HepG2 (cell line): ENCODE measurements around the gene B3GNT8. TPM values are rescaled to one million over a fixed set of nuclear protein-coding genes. Genes with fewer than 3 reads are reported as not detected.

Experiments used
- ATAC-seq: fragments of 200-7000 bp; cut with Tn5 transposase; 3 replicates; pipeline ENCODE4 v1.9.1; 2020; ENCODE audit warnings: mild to moderate bottlenecking, moderate library complexity
- BruUV-seq: library from RNA; stranded (reverse); fragments of 400-500 nt; replicated peaks from 2 replicates; lab custom pipeline; 2021; lab: Mats Ljungman, UMichigan
- CTCF ChIA-PET: fragments of 300-600 bp; formaldehyde crosslinking; extraction: SDS; loops from one replicate; lab custom pipeline; 2021; ENCODE audit warnings: low total read pairs, inconsistent platforms, low intra/inter-chr PET ratio; lab: Yijun Ruan, JAX
- POLR2A ChIA-PET: fragments of 350-600 bp; sonication (Branson Sonifier 250); formaldehyde crosslinking; loops from one replicate; lab custom pipeline; 2020; ENCODE audit warnings: antibody characterized with exemption, inconsistent platforms; lab: Yijun Ruan, JAX
- DNase-seq: peaks from one replicate; pipeline ENCODE4 v3.0.0-alpha.2; 2015; ENCODE audit warnings: low spot score
- FAIRE-seq: peaks from 3 replicates; lab custom pipeline; 2011; peaks lifted over from hg19 to GRCh38; lab: Jason Lieb, UNC
- H2AFZ ChIP-seq: one replicate; pipeline ENCODE4 v1.6.1; 2011; ENCODE audit warnings: low read length, inconsistent platforms
- H3K27ac ChIP-seq: fragments of 300-600 bp; 3 replicates; pipeline ENCODE4 v1.8.0; 2011; ENCODE audit warnings: mixed run types, mild to moderate bottlenecking, mixed read lengths, low read length, inconsistent platforms; ENCODE audit not compliant: insufficient read depth; ENCODE audit errors: extremely low read length
- H3K27me3 ChIP-seq, 2 experiments: fragments of 200-600 bp in 1 of 2; 2 replicates in 1 of 2; 3 replicates in 1 of 2; pipeline versions ENCODE4 v1.6.0 to v1.8.0; 2011; ENCODE audit warnings: low read length in 2 of 2, mild to moderate bottlenecking in 2 of 2, moderate library complexity in 2 of 2, inconsistent platforms in 1 of 2; ENCODE audit not compliant: insufficient read depth in 2 of 2, control insufficient read depth in 1 of 2
- H3K36me3 ChIP-seq, 2 experiments: fragments of 200-600 bp in 1 of 2; replicated peaks in 1 of 2; 2 replicates in 1 of 2; 3 replicates in 1 of 2; pipeline versions ENCODE4 v1.5.1 to v1.8.0; 2011; ENCODE audit warnings: low read length in 2 of 2, inconsistent platforms in 1 of 2; ENCODE audit not compliant: insufficient read depth in 2 of 2, control insufficient read depth in 1 of 2
- H3K4me1 ChIP-seq: 2 replicates; pipeline ENCODE4 v1.5.1; 2012; ENCODE audit warnings: low read length, inconsistent platforms; ENCODE audit not compliant: insufficient read depth
- H3K4me2 ChIP-seq: 2 replicates; pipeline ENCODE4 v1.6.0; 2011; ENCODE audit warnings: low read depth, low read length, inconsistent platforms
- H3K4me3 ChIP-seq, 3 experiments: fragments of 200-600 bp in 1 of 3; sonication (generic), shearing (Covaris generic) in 1 of 3; replicated peaks in 1 of 3; 2 replicates each; pipeline ENCODE4 v1.5.1; 2011 to 2016; ENCODE audit warnings: low read length in 3 of 3, inconsistent platforms in 2 of 3, low read depth in 2 of 3, mild to moderate bottlenecking in 2 of 3, control low read depth in 1 of 3, mixed read lengths in 1 of 3; ENCODE audit not compliant: insufficient read depth in 1 of 3
- H3K79me2 ChIP-seq: one replicate; pipeline ENCODE4 v1.6.1; 2011; ENCODE audit warnings: low read length, inconsistent platforms; ENCODE audit not compliant: insufficient read depth
- H3K9ac ChIP-seq: 2 replicates; pipeline ENCODE4 v1.6.0; 2011; ENCODE audit warnings: mild to moderate bottlenecking, low read depth, low read length, inconsistent platforms; ENCODE audit not compliant: insufficient read depth
- H3K9me3 ChIP-seq: 2 replicates; pipeline ENCODE4 v1.5.1; 2012; ENCODE audit warnings: mild to moderate bottlenecking, low read length
- H4K20me1 ChIP-seq: 2 replicates; pipeline ENCODE4 v1.6.0; 2011; ENCODE audit warnings: inconsistent platforms, mild to moderate bottlenecking, low read length, moderate library complexity; ENCODE audit not compliant: insufficient read depth
- FOXO1 ChIP-seq: sonication (generic); formaldehyde crosslinking; IDR thresholded peaks from 2 replicates; pipeline ENCODE4 v1.4.0; 2020; ENCODE audit warnings: missing genetic modification reagents
- MED13 ChIP-seq: sonication (generic); formaldehyde crosslinking; IDR thresholded peaks from 2 replicates; pipeline ENCODE4 v1.5.0; 2020; ENCODE audit warnings: missing genetic modification reagents
- RBFOX2 ChIP-seq: fragments of 200-400 bp; formaldehyde crosslinking; IDR thresholded peaks from 2 replicates; pipeline ENCODE4 v1.6.1; 2017; ENCODE audit warnings: low read depth, mild to moderate bottlenecking, low read length
- SKI ChIP-seq: fragments of 450-650 bp; IDR thresholded peaks from one replicate; pipeline ENCODE4 v1.6.1; 2018; ENCODE audit warnings: mild to moderate bottlenecking; ENCODE audit not compliant: partially characterized antibody
- ZHX2 ChIP-seq, 2 experiments: sonication (generic) in 1 of 2; formaldehyde crosslinking in 1 of 2; IDR thresholded peaks; 2 replicates each; pipeline versions ENCODE4 v1.6.1 to v1.9.0; 2014 to 2022; ENCODE audit warnings: antibody characterized with exemption in 1 of 2, borderline replicate concordance in 1 of 2, inconsistent platforms in 1 of 2, low read depth in 1 of 2, missing genetic modification reagents in 1 of 2
- ZNF317 ChIP-seq: sonication (generic); formaldehyde crosslinking; IDR thresholded peaks from 2 replicates; pipeline ENCODE4 v1.5.0; 2020; ENCODE audit warnings: mild to moderate bottlenecking, missing genetic modification reagents
- WGBS: methylation state at CpG from one replicate; pipeline ENCODE4 v1.1.6; 2017; ENCODE audit warnings: low lambda C conversion rate; 5-methylcytosine and 5-hydroxymethylcytosine counted together
- in situ Hi-C: cut with HindIII; loops from 2 replicates; pipeline ENCODE4 v1.10.0; 2017; ENCODE audit warnings: low pct_unique_long_range_greater_than_20kb; ENCODE audit not compliant: extremely low pct_ligation_motif_present
- intact Hi-C: fragments of 100-400 bp; cut with micrococcal nuclease; formaldehyde crosslinking; loops from one replicate; pipeline ENCODE4 v1.10.0; 2022; ENCODE audit not compliant: unreplicated experiment
- polyA plus RNA-seq, 8 experiments: library from polyadenylated mRNA; depleted of rRNA in 3 of 8; stranded (reverse) in 7 of 8; unstranded in 1 of 8; fragments of >200 nt; fragmentation: Illumina TruSeq in 4 of 8; extraction: Trizol in 4 of 8; gene quantifications; 2 replicates each; pipeline versions ENCODE4 v1.2.1 to v1.2.3, GENCODE V29; 2011 to 2016; ENCODE audit warnings: low read depth in 4 of 8, missing spikeins in 1 of 8, mixed read lengths in 1 of 8; ENCODE audit not compliant: insufficient read depth in 1 of 8
- total RNA-seq, 5 experiments: library from RNA; depleted of rRNA; stranded (reverse); fragments of >200 nt; fragmentation: Illumina TruSeq; extraction: Trizol; gene quantifications; 2 replicates each; pipeline ENCODE4 v1.2.3, GENCODE V29; 2016; ENCODE audit warnings: low read depth in 1 of 5

Gene B3GNT8
- total and polyA plus RNA-seq, 2 of the 13 experiments (the other 11 are each of a cell fraction or from before 2014, with no cell fraction given), result 0.26 to 1.9 TPM

GRCh38 chr19:41437944-41438574, 10.9 kb upstream of the B3GNT8 start:
- Histone ChIP-seq H3K9me3 (no peaks in the 10 kb centered on the region), H3K79me2 (peaks cover 3% of the 10 kb centered on the region), H3K27ac (no peak overlapping the region), H2AFZ (no peak overlapping the region), H3K27me3 (no peaks in the 10 kb centered on the region), H4K20me1 (no peaks in the 10 kb centered on the region), H3K4me3 (no peak overlapping the region), H3K4me2 (no peak overlapping the region), H3K4me1 (peaks cover 38% of the 10 kb centered on the region), H3K36me3 (peaks cover 2 to 10% of the 10 kb centered on the region in 2 experiments; a peak in 3 of 5 replicates), H3K9ac (no peak overlapping the region)
- intact Hi-C loops, result no loop called here
- ChIA-PET CTCF (no interaction called here), POLR2A (interaction anchor here (1.3 to 4.7 kb wide), 2 partner anchors 10 to 74 kb away, joined by 3 to 55 read pairs; partner anchors contain the start of genes B3GNT8 and B9D2)
- ATAC-seq (no peak), FAIRE-seq (no peak), DNase-seq (no peak)
- in situ Hi-C loops, result no loop called here
- TF ChIP-seq RBFOX2 (0 out of 2 replicates have a peak, but pooled peaks have one; percentile 18), ZNF317 (CRISPR knock-in tag) (peak; percentile 54; the same call in 1 of the 2 replicates), SKI (no peak)
- no TSS peak for BruUV-seq
- WGBS, result 98% methylated on average over 5 of the region's 7 CpGs

- CTCF ChIA-PET, result no interaction called here
- Histone ChIP-seq H3K9ac (no peak overlapping the region), H3K4me2 (no peak overlapping the region), H3K4me3 (no peak overlapping the region), H3K36me3 (peaks cover 10 to 24% of the 10 kb centered on the region in 2 experiments; a peak in 4 of 5 replicates), H3K27ac (no peak overlapping the region), H3K27me3 (no peaks in the 10 kb centered on the region), H4K20me1 (no peaks in the 10 kb centered on the region), H3K9me3 (no peaks in the 10 kb centered on the region), H3K4me1 (peaks cover 40% of the 10 kb centered on the region), H3K79me2 (peaks cover 3% of the 10 kb centered on the region), H2AFZ (no peak overlapping the region)
- no peak for FAIRE-seq
- intact Hi-C loops (no loop called here), in situ Hi-C loops (no loop called here)
- no TSS peak for BruUV-seq
- POLR2A ChIA-PET, result interaction anchor here (4.7 kb wide), 1 partner anchor 9 kb away, joined by 55 read pairs; the partner anchor contains the start of gene B3GNT8
- no peak for DNase-seq
- ATAC-seq, result no peak
- no peak for TF ChIP-seq MED13 (CRISPR knock-in tag)
- no peak for TF ChIP-seq FOXO1 (CRISPR knock-in tag)
- no peak for TF ChIP-seq ZHX2 (IDR thresholded peaks at IDR 0.05; ENCODE audit: low read depth)
- no peak for TF ChIP-seq ZHX2 (CRISPR knock-in tag; IDR thresholded peaks at IDR 0.05; ENCODE audit: borderline replicate concordance)
Observed at GRCh38 chr19:41436674-41436951, 9.4 kb upstream of the B3GNT8 start.
